ENCODE data around the gene SMYD4. TPM values are rescaled to one million over a fixed set of nuclear protein-coding genes. Genes with fewer than 3 reads are reported as not detected.

Gene SMYD4
- total RNA-seq, 1 experiment from 2014 or later: 28.1 TPM

DNA sequence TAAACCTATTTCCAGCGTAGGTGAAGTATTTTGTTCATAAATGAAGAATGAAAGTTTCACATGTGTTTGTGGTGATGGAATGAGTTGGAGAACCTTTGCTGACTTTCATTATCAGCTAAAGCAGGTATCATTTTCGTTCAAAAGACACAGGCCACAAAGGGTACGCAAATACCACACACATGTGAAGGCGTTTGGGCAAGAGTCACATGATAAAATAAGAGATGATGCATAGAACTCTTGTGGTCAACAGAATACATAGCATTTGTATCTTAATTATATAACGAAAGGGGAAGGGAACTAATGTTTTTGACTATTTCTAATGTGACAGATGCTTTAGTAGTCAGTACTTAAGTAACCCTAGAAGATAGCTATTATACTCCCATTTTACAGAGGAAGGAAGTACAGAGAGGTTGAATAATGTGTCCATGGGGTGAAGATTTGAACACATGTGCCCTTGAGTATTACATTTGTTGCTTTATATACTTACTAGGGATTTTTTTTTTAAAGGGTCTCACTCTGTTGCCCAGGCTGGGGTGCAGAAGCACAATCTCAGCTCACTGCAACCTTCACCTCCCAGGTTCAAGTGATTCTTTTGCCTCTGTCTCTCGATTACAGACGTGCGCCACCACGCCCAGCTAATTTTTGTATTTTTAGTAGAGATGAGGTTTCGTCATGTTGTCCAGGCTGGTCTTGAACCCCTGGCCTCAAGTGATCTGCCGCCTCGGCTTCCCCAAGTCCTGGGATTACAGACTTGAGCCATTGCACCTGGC lies 4.9 kb upstream of the SMYD4 start:
- peaks cover 4% of the 10 kb centered on the region for H3K4me1 ChIP-seq (ENCODE audit: insufficient read depth, low read length, poor library complexity, severe bottlenecking)
- intact Hi-C loops (cut with micrococcal nuclease; ENCODE audit: unreplicated experiment): loop anchor here (5.0 kb wide), 1 partner anchor 198 kb away; the partner anchor contains the start of gene DPH1
- peaks cover 10% of the 10 kb centered on the region for H3K36me3 ChIP-seq (ENCODE audit: insufficient read depth, low read length, poor library complexity, severe bottlenecking)
- ChIA-PET POLR2A (ENCODE audit: low non-redundant PET) (no interaction called here), CTCF (no interaction called here)
- BruUV-seq (replicated peaks): no TSS peak
- no peak for TF ChIP-seq EZH2 (IDR thresholded peaks at IDR 0.05; ENCODE audit: borderline replicate concordance, low read depth, low read length, poor library complexity, severe bottlenecking)
- TF ChIP-seq, protein P1, sequence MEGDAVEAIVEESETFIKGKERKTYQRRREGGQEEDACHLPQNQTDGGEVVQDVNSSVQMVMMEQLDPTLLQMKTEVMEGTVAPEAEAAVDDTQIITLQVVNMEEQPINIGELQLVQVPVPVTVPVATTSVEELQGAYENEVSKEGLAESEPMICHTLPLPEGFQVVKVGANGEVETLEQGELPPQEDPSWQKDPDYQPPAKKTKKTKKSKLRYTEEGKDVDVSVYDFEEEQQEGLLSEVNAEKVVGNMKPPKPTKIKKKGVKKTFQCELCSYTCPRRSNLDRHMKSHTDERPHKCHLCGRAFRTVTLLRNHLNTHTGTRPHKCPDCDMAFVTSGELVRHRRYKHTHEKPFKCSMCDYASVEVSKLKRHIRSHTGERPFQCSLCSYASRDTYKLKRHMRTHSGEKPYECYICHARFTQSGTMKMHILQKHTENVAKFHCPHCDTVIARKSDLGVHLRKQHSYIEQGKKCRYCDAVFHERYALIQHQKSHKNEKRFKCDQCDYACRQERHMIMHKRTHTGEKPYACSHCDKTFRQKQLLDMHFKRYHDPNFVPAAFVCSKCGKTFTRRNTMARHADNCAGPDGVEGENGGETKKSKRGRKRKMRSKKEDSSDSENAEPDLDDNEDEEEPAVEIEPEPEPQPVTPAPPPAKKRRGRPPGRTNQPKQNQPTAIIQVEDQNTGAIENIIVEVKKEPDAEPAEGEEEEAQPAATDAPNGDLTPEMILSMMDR (conservative IDR thresholded peaks at IDR 0.05; ENCODE audit: low read depth, low read length): no peak
- no peak overlapping the region for H3K4me3 ChIP-seq (ENCODE audit: low read depth, low read length, poor library complexity, severe bottlenecking)
- H3K27ac ChIP-seq (ENCODE audit: low read depth, low read length, poor library complexity, severe bottlenecking): no peak overlapping the region
- no peak for DNase-seq (ENCODE audit: low spot score)
- no peaks in the 10 kb centered on the region for H3K27me3 ChIP-seq (replicated peaks; ENCODE audit: insufficient read depth, low read depth, low read length, poor library complexity)
- H3K9me3 ChIP-seq (ENCODE audit: low read depth, low read length, poor library complexity, severe bottlenecking): no peaks in the 10 kb centered on the region

DNA sequence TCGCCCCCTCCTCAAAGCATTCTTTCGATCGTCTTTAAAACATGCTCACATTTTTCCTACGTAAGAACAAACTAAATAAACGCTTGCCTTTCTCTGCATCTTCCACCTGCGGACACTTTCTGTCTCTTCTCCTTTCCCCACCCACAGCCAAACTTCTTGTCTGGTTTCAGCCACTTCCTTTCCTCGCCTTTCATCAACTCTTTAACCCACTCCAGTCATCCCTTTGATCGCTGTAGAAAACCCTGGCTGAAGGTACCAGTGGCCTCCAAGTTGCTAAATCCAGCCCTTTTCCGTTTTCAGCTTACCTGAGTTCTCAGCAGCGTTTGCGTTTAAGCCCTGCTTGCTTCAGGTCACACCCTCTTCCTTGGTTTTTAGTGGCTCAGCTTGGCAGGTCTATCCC lies 586 bp upstream of the SMYD4 start:
- DNase-seq (ENCODE audit: low spot score): peak; percentile 25
- POLR2A ChIA-PET (ENCODE audit: low non-redundant PET): no interaction called here
- no peaks in the 10 kb centered on the region for H3K9me3 ChIP-seq (ENCODE audit: low read depth, low read length, poor library complexity, severe bottlenecking)
- peak overlapping the region; percentile 78 for H3K27ac ChIP-seq (ENCODE audit: low read depth, low read length, poor library complexity, severe bottlenecking)
- BruUV-seq (replicated peaks): TSS peak; percentile 58
- H3K4me3 ChIP-seq (ENCODE audit: low read depth, low read length, poor library complexity, severe bottlenecking): peak overlapping the region; percentile 93
- H3K36me3 ChIP-seq (ENCODE audit: insufficient read depth, low read length, poor library complexity, severe bottlenecking): peaks cover 33% of the 10 kb centered on the region
- peaks cover 4% of the 10 kb centered on the region for H3K4me1 ChIP-seq (ENCODE audit: insufficient read depth, low read length, poor library complexity, severe bottlenecking)
- intact Hi-C loops (cut with micrococcal nuclease; ENCODE audit: unreplicated experiment): loop anchor here (5.0 kb wide), 1 partner anchor 202 kb away; the partner anchor contains the start of gene DPH1
- TF ChIP-seq EZH2 (IDR thresholded peaks at IDR 0.05; ENCODE audit: borderline replicate concordance, low read depth, low read length, poor library complexity, severe bottlenecking): no peak
- TF ChIP-seq, protein P1 (conservative IDR thresholded peaks at IDR 0.05; ENCODE audit: low read depth, low read length): no peak
- CTCF ChIA-PET: no interaction called here
- no peaks in the 10 kb centered on the region for H3K27me3 ChIP-seq (replicated peaks; ENCODE audit: insufficient read depth, low read depth, low read length, poor library complexity)

DNA sequence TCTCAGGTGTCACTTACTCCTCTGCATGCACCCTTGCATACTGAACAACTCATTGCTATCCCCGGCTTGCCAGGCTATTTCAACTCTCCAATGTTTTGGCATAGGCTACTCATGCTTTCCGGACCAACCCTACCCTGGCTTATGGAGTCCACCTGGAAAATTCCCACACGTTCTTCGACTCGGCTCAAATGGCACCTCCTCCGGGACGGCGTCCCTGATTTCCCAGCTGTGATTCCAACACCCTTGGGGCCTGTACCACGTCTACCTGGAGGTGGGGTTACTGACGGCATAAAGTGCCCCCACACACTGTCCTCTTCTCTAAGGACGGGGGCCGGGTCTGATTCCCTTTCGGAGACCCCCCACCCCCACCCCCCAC lies 498 bp downstream of the SMYD4 start:
- peaks cover 4% of the 10 kb centered on the region for H3K4me1 ChIP-seq (ENCODE audit: insufficient read depth, low read length, poor library complexity, severe bottlenecking)
- peaks cover 37% of the 10 kb centered on the region for H3K36me3 ChIP-seq (ENCODE audit: insufficient read depth, low read length, poor library complexity, severe bottlenecking)
- TF ChIP-seq, protein P1 (conservative IDR thresholded peaks at IDR 0.05; ENCODE audit: low read depth, low read length): no peak
- no peak for TF ChIP-seq EZH2 (IDR thresholded peaks at IDR 0.05; ENCODE audit: borderline replicate concordance, low read depth, low read length, poor library complexity, severe bottlenecking)
- H3K27ac ChIP-seq (ENCODE audit: low read depth, low read length, poor library complexity, severe bottlenecking): peak overlapping the region; percentile 78
- no peaks in the 10 kb centered on the region for H3K27me3 ChIP-seq (replicated peaks; ENCODE audit: insufficient read depth, low read depth, low read length, poor library complexity)
- intact Hi-C loops (cut with micrococcal nuclease; ENCODE audit: unreplicated experiment): no loop called here
- no peaks in the 10 kb centered on the region for H3K9me3 ChIP-seq (ENCODE audit: low read depth, low read length, poor library complexity, severe bottlenecking)
- CTCF ChIA-PET: interaction anchor here (0.5 to 0.6 kb wide), 3 partner anchors 30 to 293 kb away, joined by 3 to 8 read pairs (median 4); no protein-coding TSS in a partner anchor
- peak overlapping the region; percentile 93 for H3K4me3 ChIP-seq (ENCODE audit: low read depth, low read length, poor library complexity, severe bottlenecking)
- POLR2A ChIA-PET (ENCODE audit: low non-redundant PET): no interaction called here
- DNase-seq (ENCODE audit: low spot score): no peak
- BruUV-seq (replicated peaks): TSS peak; percentile 35
